MCF 10A (cell line): Measurements from ENCODE around the gene ACSS2. TPM values are rescaled to one million over a fixed set of nuclear protein-coding genes. Genes with fewer than 3 reads are reported as not detected.

Source experiments
- BruUV-seq: library from RNA; stranded (reverse); fragments of 400-500 nt; replicated peaks from 2 replicates; lab custom pipeline; 2021; lab: Mats Ljungman, UMichigan
- CTCF ChIA-PET: fragments of 300-600 bp; sonication (Branson Sonifier 250); formaldehyde crosslinking; extraction: SDS; loops from one replicate; lab custom pipeline; 2021; ENCODE audit warnings: antibody characterized with exemption, inconsistent platforms; lab: Yijun Ruan, JAX
- POLR2A ChIA-PET: fragments of 300-600, 350-650 bp; sonication (Branson Sonifier 250); formaldehyde crosslinking; extraction: SDS; loops from one replicate; lab custom pipeline; 2020; ENCODE audit warnings: antibody characterized with exemption, inconsistent platforms; lab: Yijun Ruan, JAX
- DNase-seq: peaks from one replicate; pipeline ENCODE4 v3.0.0-alpha.2; 2018; ENCODE audit not compliant: unreplicated experiment
- H3K27ac Mint-ChIP-seq: one replicate; pipeline ENCODE4 v1.8.0; 2022; ENCODE audit warnings: mild to moderate bottlenecking, low read depth, mixed read lengths; ENCODE audit not compliant: unreplicated experiment
- H3K27me3 Mint-ChIP-seq: one replicate; pipeline ENCODE4 v1.8.0; 2022; ENCODE audit warnings: mixed read lengths; ENCODE audit not compliant: insufficient read depth, unreplicated experiment
- H3K36me3 Mint-ChIP-seq: one replicate; pipeline ENCODE4 v1.8.0; 2022; ENCODE audit warnings: mild to moderate bottlenecking, moderate library complexity, mixed read lengths; ENCODE audit not compliant: insufficient read depth, unreplicated experiment
- H3K4me1 Mint-ChIP-seq: one replicate; pipeline ENCODE4 v1.8.0; 2022; ENCODE audit warnings: mixed read lengths; ENCODE audit not compliant: insufficient read depth, unreplicated experiment
- H3K4me3 Mint-ChIP-seq: one replicate; pipeline ENCODE4 v1.8.0; 2022; ENCODE audit warnings: mild to moderate bottlenecking, moderate library complexity, mixed read lengths; ENCODE audit not compliant: unreplicated experiment
- H3K9me3 Mint-ChIP-seq: one replicate; pipeline ENCODE4 v1.8.0; 2022; ENCODE audit warnings: mixed read lengths; ENCODE audit not compliant: unreplicated experiment
- CTCF ChIP-seq: fragments of 200-600 bp; IDR thresholded peaks from one replicate; pipeline ENCODE4 v1.8.0; 2022; ENCODE audit warnings: antibody characterized with exemption, mild to moderate bottlenecking; ENCODE audit not compliant: unreplicated experiment
- intact Hi-C: fragments of 100-400 bp; cut with micrococcal nuclease; formaldehyde crosslinking; loops from 2 replicates; pipeline ENCODE4 v1.14.1; 2022
- total RNA-seq: library from RNA; stranded (reverse); gene quantifications from 2 replicates; pipeline ENCODE4 v1.2.3, GENCODE V29; 2022

ACSS2 gene
- total RNA-seq, 1 experiment from 2014 or later = 42.0 TPM

GRCh38 chr20:34967421-34967820 is 91.0 kb downstream of the ACSS2 start:
- intact Hi-C loops = no loop called here
- H3K4me3 Mint-ChIP-seq = no peak overlapping the region
- H3K4me1 Mint-ChIP-seq = no peaks in the 10 kb centered on the region
- H3K36me3 Mint-ChIP-seq = no peaks in the 10 kb centered on the region
- no peaks in the 10 kb centered on the region for H3K27me3 Mint-ChIP-seq
- no TSS peak for BruUV-seq
- no peaks in the 10 kb centered on the region for H3K9me3 Mint-ChIP-seq
- POLR2A ChIA-PET = interaction anchor here (1.2 kb wide), 1 partner anchor 42 kb away, joined by 4 read pairs; no protein-coding TSS in a partner anchor
- H3K27ac Mint-ChIP-seq = no peak overlapping the region
- no peak for DNase-seq
- CTCF ChIA-PET = interaction anchor here (0.6 to 1.7 kb wide), 5 partner anchors 8 to 141 kb away, joined by 3 to 6 read pairs (median 3); partner anchors contain the start of genes GSS and MYH7B
- TF ChIP-seq CTCF = no peak

GRCh38 chr20:34968042-34968775 is 91.8 kb downstream of the ACSS2 start:
- Mint-ChIP-seq H3K27me3 (peaks cover 6% of the 10 kb centered on the region), H3K27ac (no peak overlapping the region), H3K4me3 (no peak overlapping the region), H3K4me1 (no peaks in the 10 kb centered on the region), H3K36me3 (no peaks in the 10 kb centered on the region), H3K9me3 (no peaks in the 10 kb centered on the region)
- no TSS peak for BruUV-seq
- ChIA-PET POLR2A (interaction anchor here (1.2 kb wide), 1 partner anchor 41 kb away, joined by 4 read pairs; no protein-coding TSS in a partner anchor), CTCF (interaction anchor here (0.7 kb wide), 2 partner anchors 9 to 12 kb away, joined by 3 read pairs; no protein-coding TSS in a partner anchor)
- intact Hi-C loops = no loop called here
- DNase-seq = no peak
- TF ChIP-seq CTCF = no peak

GRCh38 chr20:34970193-34970840 is 93.9 kb downstream of the ACSS2 start:
- Mint-ChIP-seq H3K4me1 (no peaks in the 10 kb centered on the region), H3K27me3 (peaks cover 25% of the 10 kb centered on the region), H3K36me3 (no peaks in the 10 kb centered on the region), H3K27ac (no peak overlapping the region), H3K4me3 (no peak overlapping the region), H3K9me3 (no peaks in the 10 kb centered on the region)
- TF ChIP-seq CTCF = no peak
- ChIA-PET POLR2A (interaction anchor here (1.3 kb wide), 1 partner anchor 94 kb away, joined by 3 read pairs; the partner anchor contains the start of gene ACSS2), CTCF (interaction anchor here (0.6 to 0.9 kb wide), 3 partner anchors 12 to 135 kb away, joined by 3 read pairs; no protein-coding TSS in a partner anchor)
- no peak for DNase-seq
- BruUV-seq = no TSS peak
- intact Hi-C loops = no loop called here
